HEK293 (cell line): ENCODE data around the gene KRTAP6-1.

Source experiments
- CTCF ChIA-PET: fragments of 350-600 bp; formaldehyde crosslinking; extraction: SDS; loops from one replicate; lab custom pipeline; 2021; ENCODE audit warnings: antibody characterized with exemption; lab: Yijun Ruan, JAX
- POLR2A ChIA-PET: fragments of 300-600 bp; formaldehyde crosslinking; extraction: SDS; loops from one replicate; lab custom pipeline; 2020; ENCODE audit warnings: antibody characterized with exemption, inconsistent platforms; lab: Yijun Ruan, JAX
- H3K27ac ChIP-seq: fragments of 200-500 bp; sonication (Bioruptor generic); 2 replicates; pipeline ENCODE4 v1.5.1; 2014; ENCODE audit warnings: low read depth, low read length, control low read depth, inconsistent platforms; ENCODE audit errors: extremely low read depth
- H3K36me3 ChIP-seq, 2 experiments: fragments of 200-500 bp in 1 of 2; sonication (Bioruptor generic) in 1 of 2; 1 replicate in 1 of 2; 2 replicates in 1 of 2; pipeline ENCODE4 v1.5.1; 2014 to 2017; ENCODE audit warnings: inconsistent platforms in 2 of 2, low read length in 2 of 2; ENCODE audit not compliant: control insufficient read depth in 2 of 2, insufficient read depth in 1 of 2
- H3K4me1 ChIP-seq: fragments of 200-500 bp; sonication (Bioruptor generic); 2 replicates; pipeline ENCODE4 v1.5.1; 2014; ENCODE audit warnings: mild to moderate bottlenecking, low read length, inconsistent platforms; ENCODE audit not compliant: control insufficient read depth, insufficient read depth
- H3K4me3 ChIP-seq: 2 replicates; pipeline ENCODE4 v1.5.1; 2011; ENCODE audit warnings: low read depth, mild to moderate bottlenecking, control low read depth, low read length, moderate library complexity
- H3K9me3 ChIP-seq: fragments of 200-500 bp; sonication (Bioruptor generic); 2 replicates; pipeline ENCODE4 v1.5.1; 2014; ENCODE audit warnings: low read depth, low read length, inconsistent platforms; ENCODE audit not compliant: control insufficient read depth, insufficient read depth
- SALL2 ChIP-seq: fragments of 450-650 bp; formaldehyde crosslinking; IDR thresholded peaks from 2 replicates; pipeline ENCODE4 v1.5.0; 2017; ENCODE audit warnings: missing biosample characterization, mild to moderate bottlenecking, missing genetic modification characterization, borderline replicate concordance
- SCRT2 ChIP-seq: fragments of 450-650 bp; formaldehyde crosslinking; IDR thresholded peaks from 2 replicates; pipeline ENCODE4 v1.5.1; 2016; ENCODE audit warnings: missing biosample characterization, missing genetic modification characterization
- YY1 ChIP-seq: fragments of 450-650 bp; formaldehyde crosslinking; IDR thresholded peaks from 2 replicates; pipeline ENCODE4 v1.5.1; 2018; ENCODE audit warnings: missing biosample characterization, missing genetic modification characterization
- ZBTB21 ChIP-seq: fragments of 450-650 bp; formaldehyde crosslinking; IDR thresholded peaks from 2 replicates; pipeline ENCODE4 v1.5.1; 2017; ENCODE audit warnings: missing biosample characterization, missing genetic modification characterization
- ZBTB7A ChIP-seq: fragments of 450-650 bp; formaldehyde crosslinking; IDR thresholded peaks from 2 replicates; pipeline ENCODE4 v1.5.1; 2016; ENCODE audit warnings: low read depth, missing biosample characterization, missing genetic modification characterization
- ZNF121 ChIP-seq: fragments of 450-650 bp; formaldehyde crosslinking; IDR thresholded peaks from 2 replicates; pipeline ENCODE4 v1.5.1; 2016; ENCODE audit warnings: missing biosample characterization, missing genetic modification characterization
- ZNF202 ChIP-seq: fragments of 450-650 bp; formaldehyde crosslinking; IDR thresholded peaks from 2 replicates; pipeline ENCODE4 v1.5.1; 2016; ENCODE audit warnings: missing biosample characterization, missing genetic modification characterization, borderline replicate concordance
- ZNF248 ChIP-seq: fragments of 450-650 bp; formaldehyde crosslinking; IDR thresholded peaks from 2 replicates; pipeline ENCODE4 v1.5.1; 2017; ENCODE audit warnings: missing biosample characterization, missing genetic modification characterization
- ZNF366 ChIP-seq: fragments of 450-650 bp; formaldehyde crosslinking; conservative IDR thresholded peaks from 2 replicates; pipeline ENCODE4 v1.5.1; 2016; ENCODE audit warnings: missing biosample characterization, missing genetic modification characterization
- ZNF529 ChIP-seq: fragments of 450-650 bp; formaldehyde crosslinking; IDR thresholded peaks from 2 replicates; pipeline ENCODE4 v1.5.1; 2017; ENCODE audit warnings: missing genetic modification characterization, missing biosample characterization; ENCODE audit not compliant: insufficient replicate concordance
- ZNF629 ChIP-seq: fragments of 450-650 bp; formaldehyde crosslinking; IDR thresholded peaks from 2 replicates; pipeline ENCODE4 v1.5.1; 2017; ENCODE audit warnings: missing biosample characterization, missing genetic modification characterization
- ZNF670 ChIP-seq: fragments of 450-650 bp; formaldehyde crosslinking; IDR thresholded peaks from 2 replicates; pipeline ENCODE4 v1.5.1; 2016; ENCODE audit warnings: missing biosample characterization, missing genetic modification characterization, low read depth
- ZNF677 ChIP-seq: fragments of 450-650 bp; IDR thresholded peaks from 2 replicates; pipeline ENCODE4 v1.5.0; 2018; ENCODE audit warnings: missing biosample characterization, mild to moderate bottlenecking, missing genetic modification characterization, moderate library complexity
- ZNF777 ChIP-seq: fragments of 450-650 bp; formaldehyde crosslinking; IDR thresholded peaks from 2 replicates; pipeline ENCODE4 v1.5.1; 2017; ENCODE audit warnings: missing biosample characterization, missing genetic modification characterization, borderline replicate concordance
- ZNF785 ChIP-seq: fragments of 450-650 bp; formaldehyde crosslinking; IDR thresholded peaks from 2 replicates; pipeline ENCODE4 v1.5.1; 2016; ENCODE audit warnings: missing biosample characterization, missing genetic modification characterization
- TF ChIP-seq, protein P1 (sequence below): IDR thresholded peaks from 2 replicates; pipeline ENCODE4 v1.6.1; 2011; ENCODE audit warnings: mild to moderate bottlenecking, low read depth, low read length, borderline replicate concordance
- TF ChIP-seq, protein P2 (sequence below): fragments of 450-650 bp; formaldehyde crosslinking; IDR thresholded peaks from 2 replicates; pipeline ENCODE4 v1.5.1; 2016; ENCODE audit warnings: missing biosample characterization, missing genetic modification characterization
- TF ChIP-seq, protein P3 (sequence below): fragments of 450-650 bp; formaldehyde crosslinking; IDR thresholded peaks from 2 replicates; pipeline ENCODE4; 2016; ENCODE audit warnings: missing biosample characterization, missing genetic modification characterization
- TF ChIP-seq, protein P4 (sequence below): fragments of 450-650 bp; formaldehyde crosslinking; IDR thresholded peaks from 2 replicates; pipeline ENCODE4 v1.5.1; 2016; ENCODE audit warnings: missing biosample characterization, missing genetic modification characterization
- TF ChIP-seq, protein P5 (sequence below): fragments of 450-650 bp; formaldehyde crosslinking; IDR thresholded peaks from 2 replicates; pipeline ENCODE4 v1.5.1; 2016; ENCODE audit warnings: missing biosample characterization, missing genetic modification characterization

The KRTAP6-1 gene

DNA sequence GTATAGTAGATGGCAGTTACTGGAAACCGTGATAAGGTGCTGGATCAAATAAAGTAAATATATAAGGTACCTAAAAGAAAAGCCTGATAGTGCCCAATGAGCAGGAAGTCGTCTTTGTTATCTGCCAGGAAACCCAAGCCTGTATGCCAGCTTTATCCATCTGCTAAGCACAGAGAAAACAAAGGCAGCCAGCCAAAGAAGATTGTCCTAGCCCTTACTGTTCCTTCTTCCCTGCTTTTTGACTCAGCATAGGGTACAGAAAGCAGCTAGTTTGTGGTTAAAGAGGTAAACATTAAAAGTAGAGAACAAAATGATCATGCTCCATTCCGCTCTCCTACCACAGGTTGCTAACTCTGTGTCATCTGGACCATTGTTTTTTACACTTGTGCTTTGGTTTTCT lies 33.6 kb downstream of the KRTAP6-1 start:
- Histone ChIP-seq H3K27ac (no peak overlapping the region), H3K4me3 (no peak overlapping the region), H3K9me3 (no peaks in the 10 kb centered on the region), H3K4me1 (no peaks in the 10 kb centered on the region), H3K36me3 (no peaks in the 10 kb centered on the region)
- TF ChIP-seq SALL2 (no peak), ZNF366 (tag by site-specific recombination) (no peak)
- ChIA-PET POLR2A (no interaction called here), CTCF (no interaction called here)

DNA sequence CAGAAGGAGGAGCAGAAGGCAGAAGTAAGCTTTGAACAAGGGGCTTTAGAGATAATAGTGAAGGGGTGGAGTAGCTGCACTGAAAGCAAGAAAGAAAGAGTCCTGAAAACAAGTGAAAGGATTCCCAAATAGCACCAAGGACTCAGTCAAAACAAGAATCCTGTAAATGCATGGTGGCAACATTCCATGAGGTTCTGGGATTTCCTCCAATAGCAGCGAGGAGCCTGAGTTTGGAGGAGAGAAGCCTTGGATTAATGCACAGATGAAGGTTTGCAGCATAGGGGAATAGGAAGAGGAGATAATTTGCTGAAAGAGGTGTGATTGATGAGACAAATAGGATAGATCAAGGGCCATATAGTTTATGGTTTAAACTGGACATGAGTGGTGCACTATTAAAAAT lies 34.4 kb downstream of the KRTAP6-1 start:
- Histone ChIP-seq H3K27ac (no peak overlapping the region), H3K4me3 (no peak overlapping the region), H3K9me3 (no peaks in the 10 kb centered on the region), H3K36me3 (no peaks in the 10 kb centered on the region), H3K4me1 (no peaks in the 10 kb centered on the region)
- ChIA-PET POLR2A (no interaction called here), CTCF (no interaction called here)
- TF ChIP-seq ZNF629 (no peak), ZNF248 (tag by site-specific recombination) (no peak), ZNF777 (tag by site-specific recombination) (no peak), ZNF785 (tag by site-specific recombination) (no peak), ZNF670 (no peak), ZBTB7A (tag by site-specific recombination) (no peak), YY1 (no peak), ZNF529 (no peak), ZNF677 (tag by site-specific recombination) (no peak)
- TF ChIP-seq, protein P1, sequence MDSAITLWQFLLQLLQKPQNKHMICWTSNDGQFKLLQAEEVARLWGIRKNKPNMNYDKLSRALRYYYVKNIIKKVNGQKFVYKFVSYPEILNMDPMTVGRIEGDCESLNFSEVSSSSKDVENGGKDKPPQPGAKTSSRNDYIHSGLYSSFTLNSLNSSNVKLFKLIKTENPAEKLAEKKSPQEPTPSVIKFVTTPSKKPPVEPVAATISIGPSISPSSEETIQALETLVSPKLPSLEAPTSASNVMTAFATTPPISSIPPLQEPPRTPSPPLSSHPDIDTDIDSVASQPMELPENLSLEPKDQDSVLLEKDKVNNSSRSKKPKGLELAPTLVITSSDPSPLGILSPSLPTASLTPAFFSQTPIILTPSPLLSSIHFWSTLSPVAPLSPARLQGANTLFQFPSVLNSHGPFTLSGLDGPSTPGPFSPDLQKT = no peak

DNA sequence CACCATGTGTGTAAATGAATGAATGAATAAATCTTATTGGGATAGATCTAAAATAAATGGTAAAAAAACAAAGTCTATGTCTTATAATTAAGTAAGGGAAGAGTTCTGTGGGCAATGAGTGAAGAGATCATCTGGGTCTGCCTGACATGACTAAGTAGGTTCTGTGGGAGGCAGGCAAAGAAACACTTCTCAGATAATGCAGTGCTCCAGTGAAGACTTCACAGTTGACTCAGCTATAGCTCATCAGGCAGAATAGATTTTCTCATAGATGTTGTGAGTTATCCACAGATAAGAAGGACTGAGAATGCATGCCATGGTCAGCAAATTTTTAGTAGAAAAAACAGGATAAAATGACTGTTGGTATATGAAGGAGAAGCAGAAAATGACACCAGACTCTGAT lies 36.0 kb downstream of the KRTAP6-1 start:
- Histone ChIP-seq H3K4me3 (no peak overlapping the region), H3K36me3 (no peaks in the 10 kb centered on the region), H3K4me1 (no peaks in the 10 kb centered on the region), H3K27ac (no peak overlapping the region), H3K9me3 (no peaks in the 10 kb centered on the region)
- CTCF ChIA-PET = interaction anchor here (0.6 kb wide), 1 partner anchor 111 kb away, joined by 3 read pairs; no protein-coding TSS in a partner anchor
- TF ChIP-seq, protein P2, sequence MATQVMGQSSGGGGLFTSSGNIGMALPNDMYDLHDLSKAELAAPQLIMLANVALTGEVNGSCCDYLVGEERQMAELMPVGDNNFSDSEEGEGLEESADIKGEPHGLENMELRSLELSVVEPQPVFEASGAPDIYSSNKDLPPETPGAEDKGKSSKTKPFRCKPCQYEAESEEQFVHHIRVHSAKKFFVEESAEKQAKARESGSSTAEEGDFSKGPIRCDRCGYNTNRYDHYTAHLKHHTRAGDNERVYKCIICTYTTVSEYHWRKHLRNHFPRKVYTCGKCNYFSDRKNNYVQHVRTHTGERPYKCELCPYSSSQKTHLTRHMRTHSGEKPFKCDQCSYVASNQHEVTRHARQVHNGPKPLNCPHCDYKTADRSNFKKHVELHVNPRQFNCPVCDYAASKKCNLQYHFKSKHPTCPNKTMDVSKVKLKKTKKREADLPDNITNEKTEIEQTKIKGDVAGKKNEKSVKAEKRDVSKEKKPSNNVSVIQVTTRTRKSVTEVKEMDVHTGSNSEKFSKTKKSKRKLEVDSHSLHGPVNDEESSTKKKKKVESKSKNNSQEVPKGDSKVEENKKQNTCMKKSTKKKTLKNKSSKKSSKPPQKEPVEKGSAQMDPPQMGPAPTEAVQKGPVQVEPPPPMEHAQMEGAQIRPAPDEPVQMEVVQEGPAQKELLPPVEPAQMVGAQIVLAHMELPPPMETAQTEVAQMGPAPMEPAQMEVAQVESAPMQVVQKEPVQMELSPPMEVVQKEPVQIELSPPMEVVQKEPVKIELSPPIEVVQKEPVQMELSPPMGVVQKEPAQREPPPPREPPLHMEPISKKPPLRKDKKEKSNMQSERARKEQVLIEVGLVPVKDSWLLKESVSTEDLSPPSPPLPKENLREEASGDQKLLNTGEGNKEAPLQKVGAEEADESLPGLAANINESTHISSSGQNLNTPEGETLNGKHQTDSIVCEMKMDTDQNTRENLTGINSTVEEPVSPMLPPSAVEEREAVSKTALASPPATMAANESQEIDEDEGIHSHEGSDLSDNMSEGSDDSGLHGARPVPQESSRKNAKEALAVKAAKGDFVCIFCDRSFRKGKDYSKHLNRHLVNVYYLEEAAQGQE (tag by site-specific recombination) = no peak
- no peak for TF ChIP-seq ZNF121 (tag by site-specific recombination)
- POLR2A ChIA-PET = no interaction called here

DNA sequence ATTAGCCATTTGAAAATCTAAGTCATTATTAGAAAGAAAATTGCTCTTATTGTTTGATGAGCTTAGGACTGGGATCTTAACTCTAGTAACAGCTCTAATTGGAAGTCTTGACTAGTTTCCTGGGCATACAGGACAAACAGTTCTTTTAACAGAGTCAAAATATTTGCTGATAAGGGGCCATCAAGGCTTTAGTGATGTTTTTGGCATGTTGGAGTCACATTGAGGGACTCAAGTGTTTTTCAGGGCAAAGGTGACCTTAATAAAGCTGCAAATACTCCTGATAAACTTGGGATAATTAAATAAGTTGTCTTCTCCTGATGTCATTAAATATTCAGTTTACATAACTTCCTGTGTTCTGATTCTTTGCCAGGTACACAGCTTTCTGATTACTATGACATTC lies 46.1 kb downstream of the KRTAP6-1 start:
- POLR2A ChIA-PET = no interaction called here
- Histone ChIP-seq H3K36me3 (no peaks in the 10 kb centered on the region), H3K9me3 (no peaks in the 10 kb centered on the region), H3K4me1 (no peaks in the 10 kb centered on the region), H3K27ac (no peak overlapping the region), H3K4me3 (no peak overlapping the region)
- CTCF ChIA-PET = interaction anchor here (0.6 to 1.2 kb wide), 3 partner anchors 61 to 159 kb away, joined by 3 read pairs; no protein-coding TSS in a partner anchor
- TF ChIP-seq ZNF202 (tag by site-specific recombination) (no peak), ZBTB21 (tag by site-specific recombination) (no peak), SCRT2 (tag by site-specific recombination) (no peak)
- TF ChIP-seq, protein P3, sequence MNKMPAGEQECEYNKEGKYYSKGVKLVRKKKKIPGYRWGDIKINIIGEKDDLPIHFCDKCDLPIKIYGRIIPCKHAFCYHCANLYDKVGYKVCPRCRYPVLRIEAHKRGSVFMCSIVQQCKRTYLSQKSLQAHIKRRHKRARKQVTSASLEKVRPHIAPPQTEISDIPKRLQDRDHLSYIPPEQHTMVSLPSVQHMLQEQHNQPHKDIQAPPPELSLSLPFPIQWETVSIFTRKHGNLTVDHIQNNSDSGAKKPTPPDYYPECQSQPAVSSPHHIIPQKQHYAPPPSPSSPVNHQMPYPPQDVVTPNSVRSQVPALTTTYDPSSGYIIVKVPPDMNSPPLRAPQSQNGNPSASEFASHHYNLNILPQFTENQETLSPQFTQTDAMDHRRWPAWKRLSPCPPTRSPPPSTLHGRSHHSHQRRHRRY (tag by site-specific recombination) = no peak
- TF ChIP-seq, protein P4, sequence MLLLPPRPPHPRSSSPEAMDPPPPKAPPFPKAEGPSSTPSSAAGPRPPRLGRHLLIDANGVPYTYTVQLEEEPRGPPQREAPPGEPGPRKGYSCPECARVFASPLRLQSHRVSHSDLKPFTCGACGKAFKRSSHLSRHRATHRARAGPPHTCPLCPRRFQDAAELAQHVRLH = no peak
- TF ChIP-seq, protein P5, sequence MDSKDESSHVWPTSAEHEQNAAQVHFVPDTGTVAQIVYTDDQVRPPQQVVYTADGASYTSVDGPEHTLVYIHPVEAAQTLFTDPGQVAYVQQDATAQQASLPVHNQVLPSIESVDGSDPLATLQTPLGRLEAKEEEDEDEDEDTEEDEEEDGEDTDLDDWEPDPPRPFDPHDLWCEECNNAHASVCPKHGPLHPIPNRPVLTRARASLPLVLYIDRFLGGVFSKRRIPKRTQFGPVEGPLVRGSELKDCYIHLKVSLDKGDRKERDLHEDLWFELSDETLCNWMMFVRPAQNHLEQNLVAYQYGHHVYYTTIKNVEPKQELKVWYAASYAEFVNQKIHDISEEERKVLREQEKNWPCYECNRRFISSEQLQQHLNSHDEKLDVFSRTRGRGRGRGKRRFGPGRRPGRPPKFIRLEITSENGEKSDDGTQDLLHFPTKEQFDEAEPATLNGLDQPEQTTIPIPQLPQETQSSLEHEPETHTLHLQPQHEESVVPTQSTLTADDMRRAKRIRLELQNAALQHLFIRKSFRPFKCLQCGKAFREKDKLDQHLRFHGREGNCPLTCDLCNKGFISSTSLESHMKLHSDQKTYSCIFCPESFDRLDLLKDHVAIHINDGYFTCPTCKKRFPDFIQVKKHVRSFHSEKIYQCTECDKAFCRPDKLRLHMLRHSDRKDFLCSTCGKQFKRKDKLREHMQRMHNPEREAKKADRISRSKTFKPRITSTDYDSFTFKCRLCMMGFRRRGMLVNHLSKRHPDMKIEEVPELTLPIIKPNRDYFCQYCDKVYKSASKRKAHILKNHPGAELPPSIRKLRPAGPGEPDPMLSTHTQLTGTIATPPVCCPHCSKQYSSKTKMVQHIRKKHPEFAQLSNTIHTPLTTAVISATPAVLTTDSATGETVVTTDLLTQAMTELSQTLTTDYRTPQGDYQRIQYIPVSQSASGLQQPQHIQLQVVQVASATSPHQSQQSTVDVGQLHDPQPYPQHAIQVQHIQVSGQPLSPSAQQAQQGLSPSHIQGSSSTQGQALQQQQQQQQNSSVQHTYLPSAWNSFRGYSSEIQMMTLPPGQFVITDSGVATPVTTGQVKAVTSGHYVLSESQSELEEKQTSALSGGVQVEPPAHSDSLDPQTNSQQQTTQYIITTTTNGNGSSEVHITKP (tag by site-specific recombination) = no peak
